ENCODE measurements around the gene OCEL1.

OCEL1 gene

GRCh38 chr19:17237747-17238706 lies 12.0 kb downstream of the OCEL1 start:
- no peak for DNase-seq (ENCODE audit: low read depth in 2 of 2)

GRCh38 chr19:17240062-17240752 lies 14.2 kb downstream of the OCEL1 start:
- DNase-seq (ENCODE audit: low read depth in 2 of 2) = no peak

- DNase-seq (ENCODE audit: low read depth in 2 of 2) = no peak
Measured at GRCh38 chr19:17240826-17241399, 14.9 kb downstream of the OCEL1 start.

GRCh38 chr19:17242431-17243208 lies 16.6 kb downstream of the OCEL1 start:
- no peak for DNase-seq (ENCODE audit: low read depth in 2 of 2)

- no peak for DNase-seq (ENCODE audit: low read depth in 2 of 2)
Measured at GRCh38 chr19:17243211-17243829, 17.3 kb downstream of the OCEL1 start.

- no peak for DNase-seq (ENCODE audit: low read depth in 2 of 2)
Measured at GRCh38 chr19:17243830-17244617, 18.0 kb downstream of the OCEL1 start.

GRCh38 chr19:17244618-17245534 lies 18.9 kb downstream of the OCEL1 start:
- DNase-seq (ENCODE audit: low read depth in 2 of 2) = no peak

GRCh38 chr19:17245535-17245984 lies 19.5 kb downstream of the OCEL1 start, which contains the start of gene NR2F6:
Gene NR2F6 (minus strand): TSS chr19:17245919. CDS start chr19:17245220, 699 bp downstream.
- no peak for DNase-seq (ENCODE audit: low read depth in 2 of 2)

GRCh38 chr19:17246681-17247425 lies 20.8 kb downstream of the OCEL1 start:
- no peak for DNase-seq (ENCODE audit: low read depth in 2 of 2)

GRCh38 chr19:17248011-17248776 lies 22.2 kb downstream of the OCEL1 start:
- no peak for DNase-seq (ENCODE audit: low read depth in 2 of 2)

- no peak for DNase-seq (ENCODE audit: low read depth in 2 of 2)
Measured at GRCh38 chr19:17249887-17250548, 24.0 kb downstream of the OCEL1 start.

GRCh38 chr19:17254636-17255035 lies 28.6 kb downstream of the OCEL1 start:
- DNase-seq (ENCODE audit: low read depth in 2 of 2) = no peak

- no peak for DNase-seq (ENCODE audit: low read depth in 2 of 2)
Measured at GRCh38 chr19:17255150-17255621, 29.2 kb downstream of the OCEL1 start.

GRCh38 chr19:17256130-17256529 lies 30.1 kb downstream of the OCEL1 start:
- no peak for DNase-seq (ENCODE audit: low read depth in 2 of 2)

- no peak for DNase-seq (ENCODE audit: low read depth in 2 of 2)
Measured at GRCh38 chr19:17259118-17259780, 33.2 kb downstream of the OCEL1 start.

GRCh38 chr19:17259934-17260333 lies 33.9 kb downstream of the OCEL1 start:
- DNase-seq (ENCODE audit: low read depth in 2 of 2) = no peak

All from stimulated activated CD4-positive, alpha-beta T cell treated with anti-CD3 and anti-CD28 coated beads, Interleukin-15, amount 100 ng/mL, for 48 hours (primary cell).